Epidermal melanocyte (primary cell): ENCODE measurements around the gene USP17L26.
"Not testable (repeated sequence)": the region's sequence is repeated elsewhere in the genome, so short reads cannot be mapped to it uniquely, and the experiment has no call there.

Experiments used
- DNase-seq: peaks from one replicate; pipeline ENCODE4 v3.0.0; 2011; ENCODE audit warnings: low spot score; ENCODE audit not compliant: insufficient read length

Gene USP17L26, protein sequence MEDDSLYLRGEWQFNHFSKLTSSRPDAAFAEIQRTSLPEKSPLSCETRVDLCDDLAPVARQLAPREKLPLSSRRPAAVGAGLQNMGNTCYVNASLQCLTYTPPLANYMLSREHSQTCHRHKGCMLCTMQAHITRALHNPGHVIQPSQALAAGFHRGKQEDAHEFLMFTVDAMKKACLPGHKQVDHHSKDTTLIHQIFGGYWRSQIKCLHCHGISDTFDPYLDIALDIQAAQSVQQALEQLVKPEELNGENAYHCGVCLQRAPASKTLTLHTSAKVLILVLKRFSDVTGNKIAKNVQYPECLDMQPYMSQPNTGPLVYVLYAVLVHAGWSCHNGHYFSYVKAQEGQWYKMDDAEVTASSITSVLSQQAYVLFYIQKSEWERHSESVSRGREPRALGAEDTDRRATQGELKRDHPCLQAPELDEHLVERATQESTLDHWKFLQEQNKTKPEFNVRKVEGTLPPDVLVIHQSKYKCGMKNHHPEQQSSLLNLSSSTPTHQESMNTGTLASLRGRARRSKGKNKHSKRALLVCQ

DNA sequence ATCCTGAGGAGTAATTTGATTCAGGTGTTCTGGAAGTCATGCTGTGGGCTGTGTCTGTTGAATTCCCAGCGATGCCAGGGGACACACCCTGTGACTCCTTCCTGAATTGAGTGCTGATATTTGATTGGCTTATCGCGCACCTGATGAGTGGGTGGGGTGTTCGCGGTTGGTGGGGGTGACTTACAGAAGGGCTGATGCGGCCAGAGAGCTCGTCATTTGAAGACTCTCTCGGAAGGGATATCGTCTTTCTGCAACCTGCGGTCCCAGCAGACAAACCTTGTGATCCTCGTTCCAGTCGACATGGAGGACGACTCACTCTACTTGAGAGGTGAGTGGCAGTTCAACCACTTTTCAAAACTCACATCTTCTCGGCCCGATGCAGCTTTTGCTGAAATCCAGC lies at the start of gene USP17L26:
Gene USP17L26, plus strand, starts transcription at position 301 of the 400 bp plus-strand sequence. Its CDS starts 0 bp downstream, at position 301.
- DNase-seq, result not testable (repeated sequence)

DNA sequence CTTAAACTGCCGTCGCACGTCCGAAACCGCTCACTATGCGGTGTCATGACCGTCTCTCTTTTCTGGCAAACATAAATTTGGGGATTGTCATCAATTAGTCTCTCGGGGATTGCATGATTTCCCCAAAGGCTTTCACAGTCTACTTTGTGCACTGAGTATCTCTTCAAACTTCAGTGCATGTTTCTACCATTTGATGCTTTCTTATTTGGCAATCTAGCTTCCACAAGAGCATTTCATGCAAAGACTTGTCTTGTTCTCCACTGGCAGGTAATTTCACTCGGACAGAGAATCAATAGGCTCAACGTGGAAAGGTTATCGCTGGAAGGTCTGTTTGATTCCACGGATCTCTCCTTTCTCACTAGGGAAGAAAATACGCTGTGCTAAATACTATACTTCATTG lies 10.3 kb upstream of the USP17L26 start:
- not testable (repeated sequence) for DNase-seq

DNA sequence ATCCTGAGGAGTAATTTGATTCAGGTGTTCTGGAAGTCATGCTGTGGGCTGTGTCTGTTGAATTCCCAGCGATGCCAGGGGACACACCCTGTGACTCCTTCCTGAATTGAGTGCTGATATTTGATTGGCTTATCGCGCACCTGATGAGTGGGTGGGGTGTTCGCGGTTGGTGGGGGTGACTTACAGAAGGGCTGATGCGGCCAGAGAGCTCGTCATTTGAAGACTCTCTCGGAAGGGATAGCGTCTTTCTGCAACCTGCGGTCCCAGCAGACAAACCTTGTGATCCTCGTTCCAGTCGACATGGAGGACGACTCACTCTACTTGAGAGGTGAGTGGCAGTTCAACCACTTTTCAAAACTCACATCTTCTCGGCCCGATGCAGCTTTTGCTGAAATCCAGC lies 9.6 kb upstream of the USP17L26 start, which contains the start of gene USP17L24:
Gene USP17L24, plus strand, starts transcription at position 301 of the 400 bp plus-strand sequence. Its CDS starts 0 bp downstream, at position 301.
- DNase-seq, result not testable (repeated sequence)

DNA sequence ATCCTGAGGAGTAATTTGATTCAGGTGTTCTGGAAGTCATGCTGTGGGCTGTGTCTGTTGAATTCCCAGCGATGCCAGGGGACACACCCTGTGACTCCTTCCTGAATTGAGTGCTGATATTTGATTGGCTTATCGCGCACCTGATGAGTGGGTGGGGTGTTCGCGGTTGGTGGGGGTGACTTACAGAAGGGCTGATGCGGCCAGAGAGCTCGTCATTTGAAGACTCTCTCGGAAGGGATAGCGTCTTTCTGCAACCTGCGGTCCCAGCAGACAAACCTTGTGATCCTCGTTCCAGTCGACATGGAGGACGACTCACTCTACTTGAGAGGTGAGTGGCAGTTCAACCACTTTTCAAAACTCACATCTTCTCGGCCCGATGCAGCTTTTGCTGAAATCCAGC lies 4.8 kb upstream of the USP17L26 start, which contains the start of gene USP17L25:
Gene USP17L25, plus strand, starts transcription at position 301 of the 400 bp plus-strand sequence. Its CDS starts 0 bp downstream, at position 301.
- not testable (repeated sequence) for DNase-seq

DNA sequence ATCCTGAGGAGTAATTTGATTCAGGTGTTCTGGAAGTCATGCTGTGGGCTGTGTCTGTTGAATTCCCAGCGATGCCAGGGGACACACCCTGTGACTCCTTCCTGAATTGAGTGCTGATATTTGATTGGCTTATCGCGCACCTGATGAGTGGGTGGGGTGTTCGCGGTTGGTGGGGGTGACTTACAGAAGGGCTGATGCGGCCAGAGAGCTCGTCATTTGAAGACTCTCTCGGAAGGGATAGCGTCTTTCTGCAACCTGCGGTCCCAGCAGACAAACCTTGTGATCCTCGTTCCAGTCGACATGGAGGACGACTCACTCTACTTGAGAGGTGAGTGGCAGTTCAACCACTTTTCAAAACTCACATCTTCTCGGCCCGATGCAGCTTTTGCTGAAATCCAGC lies 4.6 kb downstream of the USP17L26 start, which contains the start of gene USP17L5:
Gene USP17L5, plus strand, starts transcription at position 301 of the 400 bp plus-strand sequence. Its CDS starts 0 bp downstream, at position 301.
- not testable (repeated sequence) for DNase-seq

DNA sequence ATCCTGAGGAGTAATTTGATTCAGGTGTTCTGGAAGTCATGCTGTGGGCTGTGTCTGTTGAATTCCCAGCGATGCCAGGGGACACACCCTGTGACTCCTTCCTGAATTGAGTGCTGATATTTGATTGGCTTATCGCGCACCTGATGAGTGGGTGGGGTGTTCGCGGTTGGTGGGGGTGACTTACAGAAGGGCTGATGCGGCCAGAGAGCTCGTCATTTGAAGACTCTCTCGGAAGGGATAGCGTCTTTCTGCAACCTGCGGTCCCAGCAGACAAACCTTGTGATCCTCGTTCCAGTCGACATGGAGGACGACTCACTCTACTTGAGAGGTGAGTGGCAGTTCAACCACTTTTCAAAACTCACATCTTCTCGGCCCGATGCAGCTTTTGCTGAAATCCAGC lies 9.4 kb downstream of the USP17L26 start, which contains the start of gene USP17L27:
Gene USP17L27, plus strand, starts transcription at position 301 of the 400 bp plus-strand sequence. Its CDS starts 0 bp downstream, at position 301.
- DNase-seq, result not testable (repeated sequence)

DNA sequence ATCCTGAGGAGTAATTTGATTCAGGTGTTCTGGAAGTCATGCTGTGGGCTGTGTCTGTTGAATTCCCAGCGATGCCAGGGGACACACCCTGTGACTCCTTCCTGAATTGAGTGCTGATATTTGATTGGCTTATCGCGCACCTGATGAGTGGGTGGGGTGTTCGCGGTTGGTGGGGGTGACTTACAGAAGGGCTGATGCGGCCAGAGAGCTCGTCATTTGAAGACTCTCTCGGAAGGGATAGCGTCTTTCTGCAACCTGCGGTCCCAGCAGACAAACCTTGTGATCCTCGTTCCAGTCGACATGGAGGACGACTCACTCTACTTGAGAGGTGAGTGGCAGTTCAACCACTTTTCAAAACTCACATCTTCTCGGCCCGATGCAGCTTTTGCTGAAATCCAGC lies 14.1 kb downstream of the USP17L26 start, which contains the start of gene USP17L28:
Gene USP17L28, plus strand, starts transcription at position 301 of the 400 bp plus-strand sequence. Its CDS starts 0 bp downstream, at position 301.
- not testable (repeated sequence) for DNase-seq

DNA sequence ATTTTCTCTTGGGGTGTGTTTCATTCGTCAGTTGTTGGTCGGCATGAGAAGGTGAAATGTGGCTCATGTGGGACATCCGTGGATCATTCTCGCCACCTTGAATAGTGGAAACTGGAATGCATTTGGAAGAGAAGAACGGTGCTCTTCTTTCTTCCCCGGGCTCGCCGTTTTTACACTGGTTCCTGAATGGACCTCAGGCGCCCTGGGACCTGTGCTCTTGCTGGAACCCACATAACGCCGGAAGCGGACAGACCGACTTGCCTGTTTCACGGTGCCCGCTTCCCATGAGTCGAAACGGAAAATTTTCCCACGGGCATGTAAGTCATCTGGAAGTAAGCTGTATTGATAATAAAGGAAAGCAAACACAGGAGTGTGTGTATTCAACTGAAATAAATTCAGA lies 16.4 kb downstream of the USP17L26 start:
- DNase-seq, result not testable (repeated sequence)

DNA sequence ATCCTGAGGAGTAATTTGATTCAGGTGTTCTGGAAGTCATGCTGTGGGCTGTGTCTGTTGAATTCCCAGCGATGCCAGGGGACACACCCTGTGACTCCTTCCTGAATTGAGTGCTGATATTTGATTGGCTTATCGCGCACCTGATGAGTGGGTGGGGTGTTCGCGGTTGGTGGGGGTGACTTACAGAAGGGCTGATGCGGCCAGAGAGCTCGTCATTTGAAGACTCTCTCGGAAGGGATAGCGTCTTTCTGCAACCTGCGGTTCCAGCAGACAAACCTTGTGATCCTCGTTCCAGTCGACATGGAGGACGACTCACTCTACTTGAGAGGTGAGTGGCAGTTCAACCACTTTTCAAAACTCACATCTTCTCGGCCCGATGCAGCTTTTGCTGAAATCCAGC lies 18.9 kb downstream of the USP17L26 start, which contains the start of gene USP17L29:
Gene USP17L29, plus strand, starts transcription at position 301 of the 400 bp plus-strand sequence. Its CDS starts 0 bp downstream, at position 301.
- not testable (repeated sequence) for DNase-seq

DNA sequence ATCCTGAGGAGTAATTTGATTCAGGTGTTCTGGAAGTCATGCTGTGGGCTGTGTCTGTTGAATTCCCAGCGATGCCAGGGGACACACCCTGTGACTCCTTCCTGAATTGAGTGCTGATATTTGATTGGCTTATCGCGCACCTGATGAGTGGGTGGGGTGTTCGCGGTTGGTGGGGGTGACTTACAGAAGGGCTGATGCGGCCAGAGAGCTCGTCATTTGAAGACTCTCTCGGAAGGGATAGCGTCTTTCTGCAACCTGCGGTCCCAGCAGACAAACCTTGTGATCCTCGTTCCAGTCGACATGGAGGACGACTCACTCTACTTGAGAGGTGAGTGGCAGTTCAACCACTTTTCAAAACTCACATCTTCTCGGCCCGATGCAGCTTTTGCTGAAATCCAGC lies 28.4 kb downstream of the USP17L26 start, which contains the start of gene USP17L30:
Gene USP17L30, plus strand, starts transcription at position 301 of the 400 bp plus-strand sequence. Its CDS starts 0 bp downstream, at position 301.
- not testable (repeated sequence) for DNase-seq

DNA sequence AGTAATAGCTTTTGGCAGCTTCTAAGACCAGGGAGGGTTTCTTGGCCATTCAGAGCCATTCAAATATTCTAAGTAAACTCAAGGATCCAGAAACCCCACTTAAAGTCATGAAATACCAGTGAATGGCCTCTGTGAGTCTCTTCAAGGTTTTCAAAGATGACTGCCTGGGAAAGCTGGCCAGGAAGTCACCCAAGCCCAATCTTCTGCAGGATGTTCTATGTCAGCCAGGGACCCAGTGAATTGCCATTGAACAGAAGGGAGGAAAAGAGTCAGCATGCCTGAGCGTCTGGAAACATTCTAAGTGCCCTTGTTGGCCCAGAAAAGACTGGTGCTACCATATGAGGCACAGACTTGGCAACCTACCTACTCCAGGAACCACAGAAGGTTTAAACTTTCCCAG lies 45.4 kb downstream of the USP17L26 start:
- DNase-seq, result not testable (repeated sequence)

DNA sequence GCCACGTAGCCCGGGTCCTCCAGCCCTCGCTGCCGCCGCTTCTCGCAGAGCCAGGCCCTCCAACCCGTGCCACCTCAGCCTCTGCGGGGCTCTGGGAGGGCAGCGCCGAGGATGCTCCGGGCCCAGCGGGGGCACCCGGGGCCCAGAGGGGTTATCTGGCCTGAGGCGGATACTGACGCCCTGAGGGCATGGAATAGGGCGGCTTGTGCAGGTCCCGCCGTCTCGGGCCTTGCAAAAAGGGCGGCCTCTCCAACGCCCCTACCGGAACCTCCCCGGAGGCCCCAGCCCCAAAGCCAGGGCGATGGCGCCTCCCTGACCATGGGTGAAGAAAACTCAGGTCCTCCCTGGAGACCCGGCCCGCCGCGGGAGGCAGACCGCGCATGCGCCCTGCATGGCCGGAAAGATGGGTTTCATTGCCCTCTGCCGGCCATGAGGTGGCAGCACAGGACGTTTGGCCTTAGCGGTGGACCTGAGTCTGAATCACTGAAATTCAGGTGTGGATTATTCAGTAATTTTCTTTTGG lies 46.6 kb downstream of the USP17L26 start:
- not testable (repeated sequence) for DNase-seq

DNA sequence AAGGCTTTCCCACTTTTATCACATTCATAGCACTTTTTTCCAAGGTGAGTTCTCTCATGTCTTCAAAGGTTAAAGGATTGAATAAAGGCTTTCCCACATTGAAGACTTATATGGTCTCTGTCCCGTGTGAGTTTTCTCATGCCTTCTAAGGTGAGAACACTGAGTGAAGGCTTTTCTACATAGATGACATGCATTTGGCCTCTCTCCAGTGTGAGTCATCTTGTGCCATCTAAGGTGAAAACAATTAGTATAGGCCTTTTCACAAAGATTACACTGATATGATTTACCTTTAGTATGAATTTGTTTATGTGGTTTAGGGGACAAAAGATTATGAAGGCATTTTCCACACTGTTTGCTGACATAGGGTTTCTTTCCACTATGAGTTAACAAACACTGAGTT lies 49.7 kb downstream of the USP17L26 start:
- DNase-seq, result no peak
